ENCODE results near the gene GADL1.

DNA sequence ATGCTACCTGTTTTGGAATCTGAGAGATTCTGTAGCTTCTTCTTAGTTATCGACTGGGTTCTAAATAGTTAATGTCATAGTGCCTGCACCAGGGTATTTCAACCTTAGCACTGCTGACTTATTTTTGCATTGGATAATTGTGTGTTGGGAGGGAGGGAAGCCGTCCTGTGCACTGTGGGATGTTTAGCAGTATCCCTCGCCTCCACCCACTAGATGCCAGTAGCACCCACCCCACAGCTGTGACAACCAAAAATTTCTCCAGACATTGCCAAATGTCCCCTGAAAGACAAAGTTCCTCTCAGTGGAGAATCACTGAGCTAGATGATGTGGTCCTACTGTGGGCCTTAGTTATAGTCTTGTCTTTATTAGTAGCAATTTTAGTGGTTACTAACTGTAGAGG, 199.8 kb downstream of the GADL1 start:
- no peak for TF ChIP-seq CTCF (optimal IDR thresholded peaks at IDR 0.05 in 1 of 3, IDR thresholded peaks at IDR 0.05 in 1 of 3, conservative IDR thresholded peaks at IDR 0.05 in 1 of 3; ENCODE audit: extremely low read depth in 1 of 3, insufficient read depth in 2 of 3, low read length in 3 of 3)
- TF ChIP-seq EZH2 (IDR thresholded peaks at IDR 0.05; ENCODE audit: low read length): no peak
